HepG2 (cell line): ENCODE results near the gene TNFSF9. TPM values are rescaled to one million over a fixed set of nuclear protein-coding genes. Genes with fewer than 3 reads are reported as not detected.

Experiments used
- AHDC1 ChIP-seq: sonication (generic); formaldehyde crosslinking; IDR thresholded peaks from 2 replicates; pipeline ENCODE4 v1.5.1; 2020; ENCODE audit warnings: mild to moderate bottlenecking, missing genetic modification reagents, borderline replicate concordance
- BCL6 ChIP-seq: IDR thresholded peaks from 2 replicates; pipeline ENCODE4 v1.6.1; 2016; ENCODE audit warnings: missing genetic modification reagents, missing compliant biosample characterization
- EZH2 ChIP-seq: conservative IDR thresholded peaks from 2 replicates; pipeline ENCODE4 v1.6.1; 2012; ENCODE audit warnings: mild to moderate bottlenecking, low read depth, low read length, moderate library complexity
- MZF1 ChIP-seq: sonication (generic); formaldehyde crosslinking; IDR thresholded peaks from 2 replicates; pipeline ENCODE4 v1.8.1; 2023; ENCODE audit warnings: mild to moderate bottlenecking, missing genetic modification reagents, borderline replicate concordance
- NCOR1 ChIP-seq: fragments of 200-600 bp; sonication (generic); IDR thresholded peaks from 2 replicates; pipeline ENCODE4 v1.7.0; 2017; ENCODE audit warnings: antibody characterized with exemption, low read length, borderline replicate concordance
- PITX1 ChIP-seq: sonication (generic); formaldehyde crosslinking; IDR thresholded peaks from 2 replicates; pipeline ENCODE4 v1.5.1; 2020; ENCODE audit warnings: mild to moderate bottlenecking, missing genetic modification reagents
- RAD21 ChIP-seq: fragments of 450-650 bp; formaldehyde crosslinking; IDR thresholded peaks from 2 replicates; pipeline ENCODE4 v1.5.0; 2020; ENCODE audit warnings: mild to moderate bottlenecking
- SCMH1 ChIP-seq: sonication (generic); formaldehyde crosslinking; IDR thresholded peaks from 2 replicates; pipeline ENCODE4 v1.9.0; 2021; ENCODE audit warnings: missing genetic modification reagents, mild to moderate bottlenecking, borderline replicate concordance
- SMARCE1 ChIP-seq: fragments of 450-650 bp; IDR thresholded peaks from 2 replicates; pipeline ENCODE4 v1.6.1; 2017; ENCODE audit warnings: borderline replicate concordance
- SOX13 ChIP-seq, 3 experiments: fragments of 450-650 bp in 1 of 3; sonication (generic) in 1 of 3; formaldehyde crosslinking in 1 of 3; IDR thresholded peaks in 2 of 3; conservative IDR thresholded peaks in 1 of 3; 2 replicates each; pipeline versions ENCODE4 v1.5.0 to v1.6.1; 2016 to 2020; ENCODE audit warnings: antibody characterized with exemption in 1 of 3, mild to moderate bottlenecking in 1 of 3, missing compliant biosample characterization in 1 of 3, missing genetic modification reagents in 1 of 3, moderate library complexity in 1 of 3
- TP53 ChIP-seq: sonication (generic); formaldehyde crosslinking; conservative IDR thresholded peaks from 2 replicates; pipeline ENCODE4 v1.4.0; 2020; ENCODE audit warnings: missing genetic modification reagents
- YEATS4 ChIP-seq: sonication (generic); formaldehyde crosslinking; IDR thresholded peaks from 2 replicates; pipeline ENCODE4 v1.4.0; 2020; ENCODE audit warnings: missing genetic modification reagents, borderline replicate concordance
- ZBTB4 ChIP-seq: sonication (generic); formaldehyde crosslinking; IDR thresholded peaks from 2 replicates; pipeline ENCODE4 v1.4.0; 2020; ENCODE audit warnings: missing genetic modification reagents, mild to moderate bottlenecking, borderline replicate concordance
- ZNF12 ChIP-seq: sonication (generic); formaldehyde crosslinking; IDR thresholded peaks from 2 replicates; pipeline ENCODE4 v1.5.0; 2020; ENCODE audit warnings: missing genetic modification reagents
- ZNF468 ChIP-seq: sonication (generic); formaldehyde crosslinking; IDR thresholded peaks from 2 replicates; pipeline ENCODE4 v1.8.0; 2022; ENCODE audit warnings: mild to moderate bottlenecking, moderate library complexity, missing genetic modification reagents
- ZNF572 ChIP-seq: sonication (generic); formaldehyde crosslinking; IDR thresholded peaks from 2 replicates; pipeline ENCODE4 v1.5.1; 2020; ENCODE audit warnings: mild to moderate bottlenecking, missing genetic modification reagents
- ZNF598 ChIP-seq: sonication (generic); formaldehyde crosslinking; IDR thresholded peaks from 2 replicates; pipeline ENCODE4 v1.5.1; 2020; ENCODE audit warnings: mild to moderate bottlenecking, missing genetic modification reagents, borderline replicate concordance
- ZNF784 ChIP-seq: sonication (generic); formaldehyde crosslinking; IDR thresholded peaks from 2 replicates; pipeline ENCODE4 v1.5.1; 2020; ENCODE audit warnings: missing genetic modification reagents, mild to moderate bottlenecking, borderline replicate concordance
- polyA plus RNA-seq, 8 experiments: library from polyadenylated mRNA; depleted of rRNA in 3 of 8; stranded (reverse) in 7 of 8; unstranded in 1 of 8; fragments of >200 nt; fragmentation: Illumina TruSeq in 4 of 8; extraction: Trizol in 4 of 8; gene quantifications; 2 replicates each; pipeline versions ENCODE4 v1.2.1 to v1.2.3, GENCODE V29; 2011 to 2016; ENCODE audit warnings: low read depth in 4 of 8, missing spikeins in 1 of 8, mixed read lengths in 1 of 8; ENCODE audit not compliant: insufficient read depth in 1 of 8
- total RNA-seq, 5 experiments: library from RNA; depleted of rRNA; stranded (reverse); fragments of >200 nt; fragmentation: Illumina TruSeq; extraction: Trizol; gene quantifications; 2 replicates each; pipeline ENCODE4 v1.2.3, GENCODE V29; 2016; ENCODE audit warnings: low read depth in 1 of 5

TNFSF9 gene
- total and polyA plus RNA-seq, 2 of the 13 experiments (the other 11 are each of a cell fraction or from before 2014, with no cell fraction given): 1.0 to 1.8 TPM

- TF ChIP-seq AHDC1 (CRISPR knock-in tag) (no peak), ZNF12 (CRISPR knock-in tag) (0 out of 2 replicates have a peak, but pooled peaks have one; percentile 45), ZNF572 (CRISPR knock-in tag) (0 out of 2 replicates have a peak, but pooled peaks have one; percentile 31), RAD21 (CRISPR knock-in tag) (peak; percentile 93), ZNF468 (CRISPR knock-in tag) (no peak), SCMH1 (CRISPR knock-in tag) (no peak), SOX13 (IDR thresholded peaks at IDR 0.05) (no peak), SOX13 (CRISPR knock-in tag; conservative IDR thresholded peaks at IDR 0.05 in 1 of 2, IDR thresholded peaks at IDR 0.05 in 1 of 2) (peak in 1 of 2 experiments; percentile 11; a peak in 1 of 4 replicates), EZH2 (no peak), ZBTB4 (0 out of 2 replicates have a peak, but pooled peaks have one; percentile 40), NCOR1 (no peak), BCL6 (0 out of 2 replicates have a peak, but pooled peaks have one; percentile 22), TP53 (CRISPR knock-in tag) (0 out of 2 replicates have a peak, but pooled peaks have one; percentile 35), PITX1 (CRISPR knock-in tag) (peak; percentile 80), MZF1 (CRISPR knock-in tag) (no peak), ZNF598 (0 out of 2 replicates have a peak, but pooled peaks have one; percentile 25), SMARCE1 (no peak), YEATS4 (CRISPR knock-in tag) (no peak), ZNF784 (no peak)
These were observed 14.1 kb upstream of the TNFSF9 start (continued) for GRCh38 chr19:6516659-6517291.
